PC-3 (cell line): ENCODE data around the gene LRFN4. TPM values are rescaled to one million over a fixed set of nuclear protein-coding genes. Genes with fewer than 3 reads are reported as not detected.

ENCODE experiments used
- ATAC-seq: fragments of 200-7000 bp; cut with Tn5 transposase; 2 replicates; pipeline ENCODE4 v1.9.1; 2020; ENCODE audit warnings: mild to moderate bottlenecking, moderate library complexity
- BruUV-seq: library from RNA; stranded (reverse); fragments of 400-500 nt; replicated peaks from 2 replicates; lab custom pipeline; 2021; lab: Mats Ljungman, UMichigan
- CTCF ChIA-PET: fragments of 300-600 bp; sonication (Branson Sonifier 250); formaldehyde crosslinking; loops from one replicate; lab custom pipeline; 2022; ENCODE audit warnings: antibody characterized with exemption; lab: Charles Lee
- POLR2A ChIA-PET: fragments of 300-600 bp; sonication (Branson Sonifier 250); formaldehyde crosslinking; loops from one replicate; lab custom pipeline; 2022; ENCODE audit warnings: antibody characterized with exemption; ENCODE audit not compliant: unreplicated experiment; lab: Charles Lee
- DNase-seq: peaks from one replicate; pipeline ENCODE4 v3.0.0-alpha.2; 2015
- H2AFZ ChIP-seq: fragments of 300-600 bp; sonication (generic); 2 replicates; pipeline ENCODE4 v1.6.0; 2016; ENCODE audit warnings: antibody characterized with exemption, low read length
- H3F3A ChIP-seq: fragments of 300-600 bp; sonication (generic); one replicate; pipeline ENCODE4 v1.6.0; 2017; ENCODE audit warnings: antibody characterized with exemption, low read length, control low read depth, mild to moderate bottlenecking; ENCODE audit not compliant: unreplicated experiment
- H3K27ac ChIP-seq: fragments of 300-600 bp; sonication (generic); 2 replicates; pipeline ENCODE4 v1.5.1; 2016; ENCODE audit warnings: mild to moderate bottlenecking, low read length
- H3K27me3 ChIP-seq: fragments of 300-600 bp; sonication (generic); 2 replicates; pipeline ENCODE4 v1.6.1; 2016; ENCODE audit warnings: low read length, mixed read lengths
- H3K36me3 ChIP-seq: fragments of 300-600 bp; sonication (generic); 2 replicates; pipeline ENCODE4 v1.6.1; 2016; ENCODE audit warnings: low read depth, mixed run types, low read length, mixed read lengths
- H3K4me1 ChIP-seq: fragments of 300-600 bp; sonication (generic); 2 replicates; pipeline ENCODE4 v1.5.1; 2016; ENCODE audit warnings: low read length; ENCODE audit not compliant: insufficient read depth
- H3K4me2 ChIP-seq: fragments of 300-600 bp; sonication (generic); 2 replicates; pipeline ENCODE4 v1.6.0; 2016; ENCODE audit warnings: low read length
- H3K4me3 ChIP-seq: fragments of 300-600 bp; sonication (generic); 2 replicates; pipeline ENCODE4 v1.5.1; 2016; ENCODE audit warnings: mild to moderate bottlenecking, low read length, mixed read lengths
- H3K79me2 ChIP-seq: fragments of 300-600 bp; sonication (generic); 2 replicates; pipeline ENCODE4 v1.6.1; 2017; ENCODE audit warnings: low read length, mixed read lengths
- H3K9ac ChIP-seq: fragments of 300-600 bp; sonication (generic); 2 replicates; pipeline ENCODE4 v1.6.0; 2016; ENCODE audit warnings: mild to moderate bottlenecking, low read length
- H3K9me2 ChIP-seq: fragments of 300-600 bp; sonication (generic); replicated peaks from 2 replicates; pipeline ENCODE4 v1.6.1; 2016; ENCODE audit warnings: mixed run types, low read length, mixed read lengths
- H3K9me3 ChIP-seq: fragments of 300-600 bp; sonication (generic); 2 replicates; pipeline ENCODE4 v1.6.1; 2016; ENCODE audit warnings: low read length, mixed read lengths
- H4K20me1 ChIP-seq: fragments of 300-600 bp; sonication (generic); 2 replicates; pipeline ENCODE4 v1.6.1; 2016; ENCODE audit warnings: low read length, mixed read lengths
- EZH2 ChIP-seq: fragments of 300-600 bp; sonication (generic); IDR thresholded peaks from one replicate; pipeline ENCODE4 v1.6.1; 2017; ENCODE audit warnings: antibody characterized with exemption, mild to moderate bottlenecking, low read length; ENCODE audit not compliant: unreplicated experiment
- EZH2phosphoT487 ChIP-seq: fragments of 300-600 bp; sonication (generic); IDR thresholded peaks from 2 replicates; pipeline ENCODE4 v1.6.1; 2018; ENCODE audit warnings: mild to moderate bottlenecking, antibody characterized with exemption, low read length, borderline replicate concordance
- intact Hi-C: fragments of 100-400 bp; cut with micrococcal nuclease; formaldehyde crosslinking; loops from 2 replicates; pipeline ENCODE4 v1.9.0; 2023
- total RNA-seq: library from RNA; depleted of rRNA; stranded (reverse); fragments of >200 nt; gene quantifications from 2 replicates; pipeline ENCODE4 v1.2.3, GENCODE V29; 2014; rRNA removed
- TF ChIP-seq, protein P1 (sequence below): fragments of 300-600 bp; sonication (generic); conservative IDR thresholded peaks from 2 replicates; pipeline ENCODE4 v1.5.1; 2017; ENCODE audit warnings: antibody characterized with exemption, low read depth, mild to moderate bottlenecking, low read length

LRFN4 gene
- total RNA-seq, 1 experiment from 2014 or later: 64.4 TPM

DNA sequence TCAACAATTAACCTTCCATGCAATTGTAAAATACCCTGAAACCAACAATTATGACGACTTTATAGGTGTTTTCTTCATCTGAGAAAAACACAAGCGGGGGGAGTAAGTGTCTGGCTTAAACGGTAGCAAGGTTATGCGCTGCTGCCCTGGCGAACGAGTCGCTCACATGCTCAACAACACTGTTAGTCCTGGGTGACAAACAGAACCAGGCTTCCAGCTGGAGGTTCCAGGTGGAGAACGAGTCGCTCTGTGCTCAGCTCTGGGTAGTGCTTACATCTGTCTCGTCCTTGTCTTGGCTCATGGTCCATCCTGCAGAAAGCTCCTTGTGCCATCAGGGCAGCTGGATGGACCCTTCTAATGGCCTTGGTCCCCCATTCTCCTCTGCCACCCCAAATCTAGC, 53.2 kb downstream of the LRFN4 start:
- no peak overlapping the region for H2AFZ ChIP-seq
- H3K4me1 ChIP-seq: peaks cover 19% of the 10 kb centered on the region
- CTCF ChIA-PET: no interaction called here
- H3K4me2 ChIP-seq: no peak overlapping the region
- H3K9me3 ChIP-seq: no peaks in the 10 kb centered on the region
- POLR2A ChIA-PET: no interaction called here
- no TSS peak for BruUV-seq
- ATAC-seq (no peak), DNase-seq (no peak)
- TF ChIP-seq EZH2phosphoT487 (no peak), EZH2 (no peak)
- TF ChIP-seq, protein P1, sequence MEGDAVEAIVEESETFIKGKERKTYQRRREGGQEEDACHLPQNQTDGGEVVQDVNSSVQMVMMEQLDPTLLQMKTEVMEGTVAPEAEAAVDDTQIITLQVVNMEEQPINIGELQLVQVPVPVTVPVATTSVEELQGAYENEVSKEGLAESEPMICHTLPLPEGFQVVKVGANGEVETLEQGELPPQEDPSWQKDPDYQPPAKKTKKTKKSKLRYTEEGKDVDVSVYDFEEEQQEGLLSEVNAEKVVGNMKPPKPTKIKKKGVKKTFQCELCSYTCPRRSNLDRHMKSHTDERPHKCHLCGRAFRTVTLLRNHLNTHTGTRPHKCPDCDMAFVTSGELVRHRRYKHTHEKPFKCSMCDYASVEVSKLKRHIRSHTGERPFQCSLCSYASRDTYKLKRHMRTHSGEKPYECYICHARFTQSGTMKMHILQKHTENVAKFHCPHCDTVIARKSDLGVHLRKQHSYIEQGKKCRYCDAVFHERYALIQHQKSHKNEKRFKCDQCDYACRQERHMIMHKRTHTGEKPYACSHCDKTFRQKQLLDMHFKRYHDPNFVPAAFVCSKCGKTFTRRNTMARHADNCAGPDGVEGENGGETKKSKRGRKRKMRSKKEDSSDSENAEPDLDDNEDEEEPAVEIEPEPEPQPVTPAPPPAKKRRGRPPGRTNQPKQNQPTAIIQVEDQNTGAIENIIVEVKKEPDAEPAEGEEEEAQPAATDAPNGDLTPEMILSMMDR: no peak
- H3K4me3 ChIP-seq: no peak overlapping the region
- peaks cover 8% of the 10 kb centered on the region for H3K79me2 ChIP-seq
- H3K27ac ChIP-seq: no peak overlapping the region
- intact Hi-C loops: no loop called here
- no peaks in the 10 kb centered on the region for H3K36me3 ChIP-seq
- no peaks in the 10 kb centered on the region for H3K9me2 ChIP-seq
- no peaks in the 10 kb centered on the region for H3K27me3 ChIP-seq
- no peaks in the 10 kb centered on the region for H3F3A ChIP-seq
- H4K20me1 ChIP-seq: no peaks in the 10 kb centered on the region
- no peak overlapping the region for H3K9ac ChIP-seq

Other genes starting within 250 kb of the LRFN4 start
- 79.3 and 119 TPM in 2 replicates for gene RBM14, start 240.4 kb upstream of the LRFN4 start, total RNA-seq
- 152 and 164 TPM in 2 replicates for gene RBM4, start 218.4 kb upstream of the LRFN4 start, total RNA-seq
- 31.4 and 40.2 TPM in 2 replicates for gene RBM4B, start 179.2 kb upstream of the LRFN4 start, total RNA-seq
- 74.9 and 154 TPM in 2 replicates for gene SPTBN2, start 127.8 kb upstream of the LRFN4 start, total RNA-seq
- gene RCE1, start 13.6 kb upstream of the LRFN4 start, total RNA-seq: 63.9 and 70.4 TPM in 2 replicates
- 24.5 and 39.7 TPM in 2 replicates for gene PC, start 101.3 kb downstream of the LRFN4 start, total RNA-seq
- gene C11orf86, start 118.2 kb downstream of the LRFN4 start, total RNA-seq: not detected in 2 replicates
- gene SYT12, start 166.1 kb downstream of the LRFN4 start, total RNA-seq: 4.8 and 5.1 TPM in 2 replicates
- 99.9 and 121 TPM in 2 replicates for gene RHOD, start 199.8 kb downstream of the LRFN4 start, total RNA-seq